Effector memory CD4-positive, alpha-beta T cell (primary cell): ENCODE data around the gene ALPK1.
"Not testable (repeated sequence)": the region's sequence is repeated elsewhere in the genome, so short reads cannot be mapped to it uniquely, and the experiment has no call there.

ENCODE experiments used
- DNase-seq, 3 donors: peaks; one replicate each; pipeline ENCODE4 v3.0.0-alpha.2; 2020
- H3K27ac ChIP-seq: 2 replicates; pipeline ENCODE4 v1.7.0; 2013; ENCODE audit warnings: mild to moderate bottlenecking, low read length, moderate library complexity; ENCODE audit not compliant: insufficient read depth, poor library complexity, severe bottlenecking
- H3K27me3 ChIP-seq: replicated peaks from 2 replicates; pipeline ENCODE4 v1.7.0; 2013; ENCODE audit warnings: mild to moderate bottlenecking, low read length; ENCODE audit not compliant: insufficient read depth, control insufficient read depth, poor library complexity, severe bottlenecking
- H3K36me3 ChIP-seq: 2 replicates; pipeline ENCODE4 v1.7.0; 2013; ENCODE audit warnings: mild to moderate bottlenecking, low read length, moderate library complexity; ENCODE audit not compliant: control insufficient read depth, insufficient read depth
- H3K4me1 ChIP-seq: 2 replicates; pipeline ENCODE4 v1.7.0; 2013; ENCODE audit warnings: low read length, mild to moderate bottlenecking; ENCODE audit not compliant: control insufficient read depth, insufficient read depth, poor library complexity, severe bottlenecking
- H3K4me3 ChIP-seq: 2 replicates; pipeline ENCODE4 v1.7.0; 2013; ENCODE audit warnings: low read length, low read depth, mild to moderate bottlenecking; ENCODE audit not compliant: insufficient read depth, poor library complexity, severe bottlenecking
- H3K9me3 ChIP-seq: 2 replicates; pipeline ENCODE4 v1.7.0; 2013; ENCODE audit warnings: mild to moderate bottlenecking, low read length, moderate library complexity; ENCODE audit not compliant: control insufficient read depth

The ALPK1 gene

GRCh38 chr4:112436987-112437386 lies 139.8 kb downstream of the ALPK1 start:
- H3K9me3 ChIP-seq, result no peaks in the 10 kb centered on the region
- H3K27me3 ChIP-seq, result no peaks in the 10 kb centered on the region
- no peak overlapping the region for H3K27ac ChIP-seq
- H3K4me3 ChIP-seq, result no peak overlapping the region
- H3K4me1 ChIP-seq, result no peaks in the 10 kb centered on the region
- DNase-seq, result no peak
- H3K36me3 ChIP-seq, result peaks cover 14% of the 10 kb centered on the region

- H3K4me3 ChIP-seq, H3K4me1 ChIP-seq, H3K27me3 ChIP-seq, DNase-seq, H3K9me3 ChIP-seq, H3K27ac ChIP-seq: not testable (repeated sequence)
- peaks cover 11% of the 10 kb centered on the region for H3K36me3 ChIP-seq
Measured at GRCh38 chr4:112442226-112442625, 145.1 kb downstream of the ALPK1 start.

- H3K4me3 ChIP-seq, result no peak overlapping the region
- DNase-seq, result no peak
- no peaks in the 10 kb centered on the region for H3K27me3 ChIP-seq
- no peak overlapping the region for H3K27ac ChIP-seq
- no peaks in the 10 kb centered on the region for H3K4me1 ChIP-seq
- H3K9me3 ChIP-seq, result peaks cover 3% of the 10 kb centered on the region
- no peaks in the 10 kb centered on the region for H3K36me3 ChIP-seq
Measured at GRCh38 chr4:112448306-112449132, 151.3 kb downstream of the ALPK1 start.

GRCh38 chr4:112449708-112450107 lies 152.5 kb downstream of the ALPK1 start:
- Histone ChIP-seq H3K9me3 (peaks cover 3% of the 10 kb centered on the region), H3K36me3 (no peaks in the 10 kb centered on the region), H3K4me1 (no peaks in the 10 kb centered on the region), H3K27ac (no peak overlapping the region), H3K27me3 (no peaks in the 10 kb centered on the region), H3K4me3 (no peak overlapping the region)
- DNase-seq, result no peak

GRCh38 chr4:112451104-112451503 lies 153.9 kb downstream of the ALPK1 start:
- H3K4me1 ChIP-seq, result no peaks in the 10 kb centered on the region
- H3K9me3 ChIP-seq, result no peaks in the 10 kb centered on the region
- H3K36me3 ChIP-seq, result no peaks in the 10 kb centered on the region
- H3K27me3 ChIP-seq, result no peaks in the 10 kb centered on the region
- no peak for DNase-seq
- H3K27ac ChIP-seq, result no peak overlapping the region
- H3K4me3 ChIP-seq, result no peak overlapping the region

DNA sequence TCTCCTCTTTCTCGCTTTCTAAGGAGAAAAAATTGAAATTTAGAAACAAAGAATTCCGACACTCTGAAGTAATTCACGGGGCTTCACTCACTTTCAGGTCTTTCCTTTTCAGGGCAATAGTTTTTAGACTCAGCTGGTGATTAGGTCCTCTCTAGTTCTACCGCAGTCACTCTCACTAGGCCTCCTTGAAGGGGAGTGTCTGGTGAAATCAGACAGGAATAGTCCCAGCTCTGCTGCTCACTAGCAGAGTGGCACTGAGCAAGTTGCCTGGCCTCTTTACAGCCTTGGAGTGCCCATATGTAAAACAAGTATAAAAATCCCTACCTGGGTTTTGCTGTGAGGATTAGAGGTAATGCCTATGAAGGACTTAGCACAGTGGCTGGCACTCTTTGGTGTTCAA lies 154.7 kb downstream of the ALPK1 start:
- H3K27me3 ChIP-seq, result no peaks in the 10 kb centered on the region
- H3K4me1 ChIP-seq, result no peaks in the 10 kb centered on the region
- H3K9me3 ChIP-seq, result no peaks in the 10 kb centered on the region

DNA sequence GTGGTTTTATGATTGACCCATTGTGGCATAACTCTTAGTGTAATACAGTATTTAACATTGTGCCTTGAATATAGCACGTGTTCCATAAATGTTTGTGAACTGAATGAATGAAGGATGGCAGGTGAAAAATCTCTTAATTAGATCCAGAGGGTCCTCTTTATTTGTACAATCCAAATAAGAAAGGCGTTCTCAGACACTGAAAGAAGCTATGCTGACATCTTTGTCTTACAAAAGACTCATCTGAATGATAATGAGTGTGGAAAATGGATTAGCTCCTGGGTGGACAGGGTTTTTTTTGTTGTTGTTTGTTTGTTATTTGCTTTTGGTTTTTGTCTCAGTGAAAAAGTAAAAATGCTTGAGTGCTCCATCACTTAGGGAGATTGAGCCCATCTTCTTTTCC lies 156.2 kb downstream of the ALPK1 start:
- H3K4me3 ChIP-seq, result no peak overlapping the region
- no peak overlapping the region for H3K27ac ChIP-seq
- DNase-seq, result no peak
- H3K27me3 ChIP-seq, result no peaks in the 10 kb centered on the region
- H3K4me1 ChIP-seq, result no peaks in the 10 kb centered on the region
- H3K9me3 ChIP-seq, result peaks cover 4% of the 10 kb centered on the region
- no peaks in the 10 kb centered on the region for H3K36me3 ChIP-seq

More for the DNA sequence above, 154.7 kb downstream of the ALPK1 start:
- DNase-seq, result no peak
- Histone ChIP-seq H3K36me3 (no peaks in the 10 kb centered on the region), H3K4me3 (no peak overlapping the region), H3K27ac (no peak overlapping the region)

DNA sequence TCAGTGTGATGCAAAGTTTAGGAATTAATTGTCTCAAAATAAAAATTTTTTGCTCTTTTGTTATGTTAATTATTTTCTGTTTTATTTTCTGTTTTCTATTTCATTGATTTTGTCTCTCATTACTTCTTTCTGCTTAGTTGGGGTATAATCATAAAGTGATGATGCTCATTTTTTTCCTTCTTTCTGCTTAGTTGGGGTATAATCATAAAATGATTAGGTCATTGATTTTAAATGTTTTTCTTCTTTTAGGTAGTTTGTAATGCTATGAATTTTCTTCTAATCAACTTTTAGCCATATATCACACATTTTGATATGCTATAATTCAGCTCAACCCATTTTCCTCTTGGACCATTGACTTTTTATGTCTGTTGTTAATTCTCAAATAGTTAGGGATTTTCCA lies 175.1 kb downstream of the ALPK1 start:
- no peaks in the 10 kb centered on the region for H3K27me3 ChIP-seq
- no peak overlapping the region for H3K4me3 ChIP-seq
- H3K9me3 ChIP-seq, result no peaks in the 10 kb centered on the region
- no peaks in the 10 kb centered on the region for H3K4me1 ChIP-seq
- no peak overlapping the region for H3K27ac ChIP-seq
- H3K36me3 ChIP-seq, result no peaks in the 10 kb centered on the region
- no peak for DNase-seq

DNA sequence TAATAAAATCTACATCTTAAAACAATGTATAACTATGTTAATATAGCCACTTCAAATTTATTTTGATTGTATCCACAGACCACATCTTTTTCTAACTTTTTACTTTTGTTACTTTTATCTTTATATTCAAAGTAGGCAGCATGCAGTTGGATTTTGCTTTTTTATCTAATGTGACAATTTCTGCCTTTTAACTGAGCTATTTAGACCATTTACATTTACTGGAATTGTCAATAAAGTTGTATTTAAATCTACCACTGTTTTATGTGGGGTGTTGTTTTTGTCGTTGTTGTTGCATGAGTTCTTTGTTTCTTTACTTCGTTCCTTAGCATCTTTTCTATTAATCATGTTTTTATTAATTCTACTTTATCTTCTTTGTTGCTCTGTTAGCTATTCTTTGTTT lies 176.8 kb downstream of the ALPK1 start:
- DNase-seq, result no peak
- Histone ChIP-seq H3K27ac (no peak overlapping the region), H3K9me3 (no peaks in the 10 kb centered on the region), H3K36me3 (no peaks in the 10 kb centered on the region), H3K4me1 (no peaks in the 10 kb centered on the region), H3K4me3 (no peak overlapping the region), H3K27me3 (no peaks in the 10 kb centered on the region)

DNA sequence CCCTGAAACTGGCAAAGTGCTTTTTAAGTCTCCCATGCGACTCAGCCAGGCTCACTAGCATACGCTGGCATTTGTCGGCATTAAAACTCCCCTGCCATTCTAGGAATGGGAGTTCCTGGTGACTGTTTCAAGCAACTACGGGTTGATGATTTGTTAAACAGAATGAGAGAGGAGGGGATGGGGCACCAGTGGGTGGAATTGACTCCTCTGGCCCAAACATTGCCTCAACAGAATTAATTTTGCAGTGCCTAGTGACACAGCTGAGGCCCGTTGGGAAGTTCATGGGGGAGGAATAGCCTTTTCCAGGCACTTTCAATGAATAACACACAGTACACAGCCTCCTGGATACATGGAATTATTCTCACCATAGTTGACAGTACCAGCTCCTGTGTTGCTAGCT lies 188.8 kb downstream of the ALPK1 start:
- H3K9me3 ChIP-seq, result no peaks in the 10 kb centered on the region
- no peaks in the 10 kb centered on the region for H3K27me3 ChIP-seq
- no peak for DNase-seq
- H3K27ac ChIP-seq, result no peak overlapping the region
- H3K4me3 ChIP-seq, result no peak overlapping the region
- no peaks in the 10 kb centered on the region for H3K4me1 ChIP-seq
- H3K36me3 ChIP-seq, result no peaks in the 10 kb centered on the region
